ENCODE results near the gene STX18. TPM values are rescaled to one million over a fixed set of nuclear protein-coding genes. Genes with fewer than 3 reads are reported as not detected.

Gene STX18
- total and polyA plus RNA-seq, 10 of the 15 experiments (the other 5 are each of a cell fraction or from before 2014, with no cell fraction given): 8.2 to 46.6 (median 31.1) TPM

DNA sequence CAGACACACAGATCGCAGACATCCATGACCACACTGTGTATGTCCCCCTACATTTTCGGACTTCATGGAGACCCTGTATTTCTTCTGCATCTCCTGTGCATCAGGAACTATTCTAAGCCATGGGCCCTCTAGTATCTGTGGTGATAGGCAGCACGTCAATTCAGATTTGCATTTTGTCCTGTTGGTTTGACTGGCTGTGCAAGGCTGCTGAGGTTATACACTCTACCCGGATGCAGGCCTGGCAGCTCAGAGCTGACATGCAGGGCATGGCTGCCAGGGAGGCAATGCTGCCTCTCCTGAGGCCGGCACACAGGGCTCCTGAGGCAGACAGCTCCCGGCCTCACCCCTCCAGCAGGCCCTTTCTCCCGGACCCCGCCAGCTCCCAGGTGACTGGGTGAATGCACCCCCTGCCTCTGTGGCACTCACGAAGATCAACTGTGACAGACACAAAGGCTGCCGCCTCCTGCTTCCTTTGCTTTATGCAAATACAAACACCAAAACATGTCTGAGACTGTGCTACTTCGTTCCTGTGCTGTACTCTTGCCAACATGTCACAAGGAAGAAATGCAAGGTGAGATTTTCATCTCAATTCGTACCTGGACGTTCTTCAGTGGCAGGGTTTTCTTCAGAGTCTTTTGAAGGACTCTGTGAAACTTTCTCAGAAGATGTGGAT lies 103.9 kb downstream of the STX18 start:
- SMC1A ChIA-PET (ENCODE audit: uncharacterized antibody, unreplicated experiment): no interaction called here
- RAD21 ChIA-PET (ENCODE audit: unreplicated experiment): no interaction called here
- no peak for TF ChIP-seq ZNF207 (IDR thresholded peaks at IDR 0.05; ENCODE audit: borderline replicate concordance)
- TF ChIP-seq, protein P1, sequence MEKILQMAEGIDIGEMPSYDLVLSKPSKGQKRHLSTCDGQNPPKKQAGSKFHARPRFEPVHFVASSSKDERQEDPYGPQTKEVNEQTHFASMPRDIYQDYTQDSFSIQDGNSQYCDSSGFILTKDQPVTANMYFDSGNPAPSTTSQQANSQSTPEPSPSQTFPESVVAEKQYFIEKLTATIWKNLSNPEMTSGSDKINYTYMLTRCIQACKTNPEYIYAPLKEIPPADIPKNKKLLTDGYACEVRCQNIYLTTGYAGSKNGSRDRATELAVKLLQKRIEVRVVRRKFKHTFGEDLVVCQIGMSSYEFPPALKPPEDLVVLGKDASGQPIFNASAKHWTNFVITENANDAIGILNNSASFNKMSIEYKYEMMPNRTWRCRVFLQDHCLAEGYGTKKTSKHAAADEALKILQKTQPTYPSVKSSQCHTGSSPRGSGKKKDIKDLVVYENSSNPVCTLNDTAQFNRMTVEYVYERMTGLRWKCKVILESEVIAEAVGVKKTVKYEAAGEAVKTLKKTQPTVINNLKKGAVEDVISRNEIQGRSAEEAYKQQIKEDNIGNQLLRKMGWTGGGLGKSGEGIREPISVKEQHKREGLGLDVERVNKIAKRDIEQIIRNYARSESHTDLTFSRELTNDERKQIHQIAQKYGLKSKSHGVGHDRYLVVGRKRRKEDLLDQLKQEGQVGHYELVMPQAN (conservative IDR thresholded peaks at IDR 0.05): no peak
- no peak for TF ChIP-seq PML (IDR thresholded peaks at IDR 0.05; ENCODE audit: low read length)
- TF ChIP-seq, protein P2, sequence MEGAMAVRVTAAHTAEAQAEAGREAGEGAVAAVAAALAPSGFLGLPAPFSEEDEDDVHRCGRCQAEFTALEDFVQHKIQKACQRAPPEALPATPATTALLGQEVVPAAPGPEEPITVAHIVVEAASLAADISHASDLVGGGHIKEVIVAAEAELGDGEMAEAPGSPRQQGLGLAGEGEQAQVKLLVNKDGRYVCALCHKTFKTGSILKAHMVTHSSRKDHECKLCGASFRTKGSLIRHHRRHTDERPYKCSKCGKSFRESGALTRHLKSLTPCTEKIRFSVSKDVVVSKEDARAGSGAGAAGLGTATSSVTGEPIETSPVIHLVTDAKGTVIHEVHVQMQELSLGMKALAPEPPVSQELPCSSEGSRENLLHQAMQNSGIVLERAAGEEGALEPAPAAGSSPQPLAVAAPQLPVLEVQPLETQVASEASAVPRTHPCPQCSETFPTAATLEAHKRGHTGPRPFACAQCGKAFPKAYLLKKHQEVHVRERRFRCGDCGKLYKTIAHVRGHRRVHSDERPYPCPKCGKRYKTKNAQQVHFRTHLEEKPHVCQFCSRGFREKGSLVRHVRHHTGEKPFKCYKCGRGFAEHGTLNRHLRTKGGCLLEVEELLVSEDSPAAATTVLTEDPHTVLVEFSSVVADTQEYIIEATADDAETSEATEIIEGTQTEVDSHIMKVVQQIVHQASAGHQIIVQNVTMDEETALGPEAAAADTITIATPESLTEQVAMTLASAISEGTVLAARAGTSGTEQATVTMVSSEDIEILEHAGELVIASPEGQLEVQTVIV (IDR thresholded peaks at IDR 0.05; ENCODE audit: borderline replicate concordance, partially characterized antibody): no peak
- no peak for TF ChIP-seq EZH2 (IDR thresholded peaks at IDR 0.05; ENCODE audit: borderline replicate concordance, control insufficient read depth, low read depth, low read length)
- TF ChIP-seq, protein P3, sequence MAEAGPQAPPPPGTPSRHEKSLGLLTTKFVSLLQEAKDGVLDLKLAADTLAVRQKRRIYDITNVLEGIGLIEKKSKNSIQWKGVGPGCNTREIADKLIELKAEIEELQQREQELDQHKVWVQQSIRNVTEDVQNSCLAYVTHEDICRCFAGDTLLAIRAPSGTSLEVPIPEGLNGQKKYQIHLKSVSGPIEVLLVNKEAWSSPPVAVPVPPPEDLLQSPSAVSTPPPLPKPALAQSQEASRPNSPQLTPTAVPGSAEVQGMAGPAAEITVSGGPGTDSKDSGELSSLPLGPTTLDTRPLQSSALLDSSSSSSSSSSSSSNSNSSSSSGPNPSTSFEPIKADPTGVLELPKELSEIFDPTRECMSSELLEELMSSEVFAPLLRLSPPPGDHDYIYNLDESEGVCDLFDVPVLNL (IDR thresholded peaks at IDR 0.05; ENCODE audit: low read depth, low read length): no peak
- no peak for TF ChIP-seq ZNF217 (IDR thresholded peaks at IDR 0.05)
- TF ChIP-seq SMAD5 (IDR thresholded peaks at IDR 0.05; ENCODE audit: low read depth): no peak
- no peak for TF ChIP-seq PAX5 (IDR thresholded peaks at IDR 0.05; ENCODE audit: borderline replicate concordance, low read depth, low read length)
- TF ChIP-seq FOXM1 (IDR thresholded peaks at IDR 0.05; ENCODE audit: low read depth, low read length): no peak
- no peak for TF ChIP-seq RELA (IDR thresholded peaks at IDR 0.05; ENCODE audit: borderline replicate concordance, partially characterized antibody)
- TF ChIP-seq ZBED1 (IDR thresholded peaks at IDR 0.05; ENCODE audit: borderline replicate concordance): no peak
- TF ChIP-seq NFIC (IDR thresholded peaks at IDR 0.05; ENCODE audit: low read depth, low read length): no peak
- TF ChIP-seq TARDBP (IDR thresholded peaks at IDR 0.05; ENCODE audit: borderline replicate concordance): no peak
- TF ChIP-seq SMAD1 (IDR thresholded peaks at IDR 0.05; ENCODE audit: low read depth, partially characterized antibody): no peak
- TF ChIP-seq CHD4 (IDR thresholded peaks at IDR 0.05): no peak
- TF ChIP-seq TCF7 (IDR thresholded peaks at IDR 0.05; ENCODE audit: borderline replicate concordance): no peak

More for the DNA sequence above, 103.9 kb downstream of the STX18 start:
- H3K4me3 ChIP-seq: no peak overlapping the region
- 76% methylated on average over 13 of the region's 13 CpGs for WGBS (ENCODE audit: insufficient coverage, insufficient replicate concordance, low lambda C conversion rate, missing lambda C conversion rate)
- no peaks in the 10 kb centered on the region for H3K79me2 ChIP-seq (ENCODE audit: control insufficient read depth, insufficient read depth, low read length)
- no TSS peak for BruUV-seq (replicated peaks)
- no peaks in the 10 kb centered on the region for H3K9me3 ChIP-seq (replicated peaks; ENCODE audit: control insufficient read depth, insufficient read depth, low read length)
- H3K27ac ChIP-seq (ENCODE audit: control insufficient read depth, insufficient read depth): no peak overlapping the region
- intact Hi-C loops (cut with micrococcal nuclease; ENCODE audit: unreplicated experiment): no loop called here
- H3K4me2 ChIP-seq (ENCODE audit: control insufficient read depth, insufficient read depth): no peak overlapping the region
- DNase-seq (ENCODE audit: low read depth, low spot score) (no peak), FAIRE-seq (no peak), ATAC-seq (no peak)
- no peaks in the 10 kb centered on the region for H3K27me3 ChIP-seq (replicated peaks in 1 of 2; ENCODE audit: control insufficient read depth in 2 of 2, insufficient read depth in 2 of 2, low read length in 1 of 2)
- H3K9ac ChIP-seq (ENCODE audit: control insufficient read depth, insufficient read depth, low read length): no peak overlapping the region
- H3K4me1 ChIP-seq (ENCODE audit: control insufficient read depth, insufficient read depth, low read length): peaks cover 9% of the 10 kb centered on the region
- ChIA-PET POLR2A (no interaction called here), CTCF (interaction anchor here (1.2 kb wide), 1 partner anchor 10 kb away, joined by 3 read pairs; no protein-coding TSS in a partner anchor)
- no peak overlapping the region for H2AFZ ChIP-seq (ENCODE audit: control insufficient read depth, low read depth, low read length)
- H4K20me1 ChIP-seq (ENCODE audit: control insufficient read depth, insufficient read depth): no peaks in the 10 kb centered on the region
- H3K36me3 ChIP-seq (ENCODE audit: control insufficient read depth in 2 of 2, insufficient read depth in 2 of 2, low read length in 1 of 2): peaks cover 4 to 7% of the 10 kb centered on the region in 2 experiments; a peak in 3 of 4 replicates
- in situ Hi-C loops (cut with MboI): no loop called here
